ENCODE measurements around the gene STEAP4. TPM values are rescaled to one million over a fixed set of nuclear protein-coding genes. Genes with fewer than 3 reads are reported as not detected.

Gene STEAP4
- total RNA-seq, 4 donors from 2014 or later = 8.6 to 55.6 (median 22.0) TPM

- intact Hi-C loops (cut with DNase I; ENCODE audit: low total_unique reads) = no loop called here
- TF ChIP-seq POLR2A (IDR thresholded peaks at IDR 0.05) (no peak), CTCF (IDR thresholded peaks at IDR 0.05) (no peak)
- H3K4me3 ChIP-seq (ENCODE audit: low read depth, poor library complexity, severe bottlenecking) = no peak overlapping the region
- WGBS, 2 donors = 74 to 79% methylated on average over 6 of the region's 6 CpGs
- no peak for DNase-seq (ENCODE audit: low spot score in 2 of 2)
These were observed 4.2 kb downstream of the STEAP4 start for GRCh38 chr7:88302486-88302885.

GRCh38 chr7:88301924-88302323 lies 4.8 kb downstream of the STEAP4 start:
- no peak for TF ChIP-seq CTCF (IDR thresholded peaks at IDR 0.05)
- no peak for TF ChIP-seq POLR2A (IDR thresholded peaks at IDR 0.05)
- intact Hi-C loops (cut with DNase I; ENCODE audit: low total_unique reads) = no loop called here
- WGBS, 2 donors = 63 to 89% methylated on average over 1 of the region's 1 CpG
- H3K4me3 ChIP-seq (ENCODE audit: low read depth, poor library complexity, severe bottlenecking) = no peak overlapping the region
- no peak for DNase-seq (ENCODE audit: low spot score in 2 of 2)

GRCh38 chr7:88300401-88300945 lies 6.2 kb downstream of the STEAP4 start:
- WGBS, 2 donors = 88 to 95% methylated on average over 1 of the region's 1 CpG
- intact Hi-C loops (cut with DNase I; ENCODE audit: low total_unique reads) = no loop called here
- DNase-seq (ENCODE audit: low spot score in 2 of 2) = no peak
- no peak for TF ChIP-seq POLR2A (IDR thresholded peaks at IDR 0.05)
- no peak overlapping the region for H3K4me3 ChIP-seq (ENCODE audit: low read depth, poor library complexity, severe bottlenecking)

- DNase-seq (ENCODE audit: low spot score in 2 of 2) = no peak
- WGBS, 2 donors = 80 to 84% methylated on average over 3 of the region's 3 CpGs
- TF ChIP-seq POLR2A (IDR thresholded peaks at IDR 0.05) (no peak), CTCF (IDR thresholded peaks at IDR 0.05) (no peak)
- no peak overlapping the region for H3K4me3 ChIP-seq (ENCODE audit: low read depth, poor library complexity, severe bottlenecking)
- intact Hi-C loops (cut with DNase I; ENCODE audit: low total_unique reads) = no loop called here
These were observed 7.6 kb downstream of the STEAP4 start for GRCh38 chr7:88299126-88299525.

GRCh38 chr7:88293866-88294265 lies 12.8 kb downstream of the STEAP4 start:
- TF ChIP-seq CTCF (IDR thresholded peaks at IDR 0.05) (no peak), POLR2A (IDR thresholded peaks at IDR 0.05) (no peak)
- WGBS, 2 donors = 96% methylated on average over 1 of the region's 1 CpG
- no peak for DNase-seq (ENCODE audit: low spot score in 2 of 2)
- H3K4me3 ChIP-seq (ENCODE audit: low read depth, poor library complexity, severe bottlenecking) = no peak overlapping the region
- intact Hi-C loops (cut with DNase I; ENCODE audit: low total_unique reads) = no loop called here

GRCh38 chr7:88291398-88292173 lies 15.1 kb downstream of the STEAP4 start:
- WGBS, 2 donors = 72 to 75% methylated on average over 11 of the region's 11 CpGs
- TF ChIP-seq POLR2A (IDR thresholded peaks at IDR 0.05) (no peak), CTCF (IDR thresholded peaks at IDR 0.05) (no peak)
- intact Hi-C loops (cut with DNase I; ENCODE audit: low total_unique reads) = no loop called here
- H3K4me3 ChIP-seq (ENCODE audit: low read depth, poor library complexity, severe bottlenecking) = no peak overlapping the region
- DNase-seq (ENCODE audit: low spot score in 2 of 2) = no peak

All from lower leg skin (tissue), 4 donors.